ENCODE measurements around the gene DIRAS1.
"Not testable (repeated sequence)": the region's sequence is repeated elsewhere in the genome, so short reads cannot be mapped to it uniquely, and the experiment has no call there.

Gene DIRAS1

DNA sequence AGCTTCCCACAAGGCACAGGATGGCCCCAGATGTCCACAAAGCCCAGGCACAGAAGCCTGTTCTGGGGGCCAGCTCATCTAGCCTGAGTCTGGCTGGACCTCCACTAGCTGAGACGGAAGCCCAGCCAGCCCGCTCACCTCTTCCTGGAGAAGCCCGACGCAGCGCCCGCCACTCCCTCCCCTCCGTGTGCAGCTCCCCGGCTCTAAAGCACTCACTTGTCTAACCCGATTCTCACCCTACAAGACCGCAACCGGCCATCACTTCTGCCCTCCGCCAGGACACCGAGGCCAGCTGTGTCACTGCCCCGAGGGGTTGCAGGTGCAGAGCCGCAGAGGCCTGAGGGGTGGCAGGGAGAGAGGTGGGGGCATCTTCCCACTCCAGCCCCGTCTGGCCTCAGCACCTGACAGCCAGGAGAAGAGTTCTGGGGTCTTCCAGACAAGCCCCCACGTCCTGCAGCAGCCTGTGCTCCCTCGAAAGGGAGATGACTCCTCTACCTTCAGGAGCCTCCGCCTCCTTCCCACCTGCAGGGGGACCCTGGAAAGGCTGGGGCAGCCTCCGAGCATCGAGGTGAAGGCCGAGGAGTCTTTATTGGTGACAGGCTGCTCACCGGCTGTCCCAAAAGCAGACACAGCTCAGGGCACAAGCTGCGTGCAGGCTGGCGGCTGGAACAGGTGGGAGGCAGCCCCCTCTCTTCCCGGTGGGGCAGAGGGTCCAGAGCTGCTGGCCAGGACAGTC lies 5.9 kb upstream of the DIRAS1 start:
- DNase-seq (ENCODE audit: low spot score): no peak

DNA sequence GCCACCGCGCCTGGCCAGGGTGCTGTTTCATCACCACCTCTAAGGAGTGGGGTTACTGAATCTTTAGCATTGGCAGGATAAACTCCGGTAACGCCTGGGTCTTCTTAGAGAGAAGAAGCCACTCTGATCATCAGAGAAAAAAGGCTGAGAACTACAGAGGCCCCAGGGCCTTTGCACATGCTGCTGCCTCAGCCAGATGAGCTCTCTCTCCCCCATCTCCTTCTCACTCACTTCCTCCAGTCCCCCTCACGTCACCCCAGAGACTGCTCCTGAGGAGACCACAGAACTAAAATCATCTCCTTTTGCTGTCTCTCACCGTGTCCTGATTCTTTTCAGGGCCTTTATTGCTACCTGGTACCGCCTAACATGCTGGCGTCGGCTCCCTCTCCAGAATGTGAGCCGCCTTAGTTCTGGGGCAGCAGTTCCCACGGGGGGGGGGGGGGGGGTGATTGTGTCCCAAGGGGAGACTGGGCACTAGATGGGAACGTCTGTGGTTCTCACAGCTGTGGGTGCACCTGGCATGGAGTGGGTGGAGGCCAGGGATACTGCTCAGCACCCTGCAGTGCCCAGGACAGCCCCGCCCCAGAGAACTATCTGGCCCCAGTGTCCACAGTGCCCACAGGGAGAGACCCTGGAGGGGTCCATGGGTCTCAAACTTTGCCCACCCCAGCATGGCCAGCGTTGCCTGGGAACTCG lies 5.1 kb upstream of the DIRAS1 start:
- DNase-seq (ENCODE audit: low spot score): no peak

DNA sequence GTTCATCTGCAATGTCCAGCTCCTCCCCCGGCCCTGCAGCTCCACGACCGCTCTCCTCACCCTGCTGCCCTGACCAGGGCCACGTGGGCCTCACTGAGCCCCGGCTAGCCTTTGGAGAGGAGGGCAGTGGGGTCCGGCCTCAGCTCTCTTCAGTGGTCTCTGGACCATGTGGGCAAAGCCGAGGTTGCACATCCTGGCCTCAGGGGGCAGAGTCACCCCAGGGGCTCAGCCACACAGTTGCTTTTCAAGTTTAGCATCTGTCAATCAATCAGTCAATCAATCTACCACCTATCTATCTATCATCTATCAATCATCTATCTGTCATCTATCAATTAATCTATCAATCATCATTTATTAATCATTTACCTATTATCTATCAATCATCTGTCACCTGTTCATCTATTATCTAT lies 3.0 kb upstream of the DIRAS1 start:
- peak; percentile 22 for DNase-seq (ENCODE audit: low spot score)

DNA sequence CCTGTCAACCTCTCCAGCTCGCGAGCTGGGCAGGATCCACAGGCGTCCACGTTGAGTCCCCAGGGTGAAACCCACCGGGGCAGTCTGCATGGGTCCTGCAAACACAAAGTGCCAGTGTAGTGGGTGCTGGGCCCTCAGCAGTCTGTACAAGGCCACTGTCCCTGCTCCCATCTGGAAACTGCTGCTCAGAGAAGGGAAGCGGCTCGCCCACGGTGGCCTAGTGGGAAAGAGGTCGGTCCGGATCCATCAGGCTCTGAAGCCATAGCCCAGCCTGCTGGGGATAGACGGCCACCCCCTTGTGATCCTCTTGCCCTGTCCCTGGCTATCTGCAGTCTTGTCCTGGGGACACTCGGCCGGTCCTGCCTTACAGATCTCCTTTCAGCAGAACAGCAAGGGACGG lies 2.6 kb upstream of the DIRAS1 start:
- DNase-seq (ENCODE audit: low spot score): no peak

GRCh38 chr19:2723345-2723715 lies 2.2 kb upstream of the DIRAS1 start:
- no peak for DNase-seq (ENCODE audit: low spot score)

DNA sequence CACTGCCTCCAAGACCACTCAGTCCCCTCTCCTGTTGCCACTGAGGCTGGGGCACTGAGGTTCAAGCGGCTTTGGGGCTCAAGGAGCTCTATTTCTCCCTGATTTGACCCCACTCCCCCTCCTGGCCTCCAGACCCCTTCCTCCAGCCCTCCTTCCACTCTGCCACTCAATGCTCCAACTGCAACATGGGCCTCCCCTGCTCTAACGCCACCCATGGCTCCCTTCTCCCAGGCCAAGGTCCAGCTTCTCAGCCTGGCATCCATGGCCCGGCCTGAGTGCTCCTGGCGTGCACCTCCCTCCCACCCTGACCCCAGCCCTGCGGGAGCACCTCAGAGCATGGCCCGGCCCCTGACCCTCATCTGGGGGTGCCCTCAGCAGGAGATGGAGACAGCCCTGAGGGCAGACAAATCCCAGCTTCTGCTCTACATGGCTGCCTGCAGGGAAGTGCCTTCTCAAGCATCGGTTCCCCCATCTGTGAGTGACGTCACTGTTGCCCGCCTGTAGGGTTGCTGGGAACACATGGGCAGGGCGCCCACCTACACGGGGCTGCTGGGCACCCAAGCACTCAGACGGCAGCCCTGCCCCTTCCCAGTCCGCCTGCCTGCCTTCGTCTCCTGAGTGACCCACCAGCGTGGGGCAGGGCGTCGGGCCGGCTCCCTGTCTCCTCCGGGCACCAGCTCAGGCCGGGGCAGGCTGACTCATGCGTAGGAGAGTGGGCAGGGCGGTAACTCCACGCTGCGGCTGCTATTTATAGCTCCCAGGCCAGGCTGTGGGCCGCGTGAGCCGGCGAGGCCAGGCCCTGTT lies 1.6 kb upstream of the DIRAS1 start:
- DNase-seq (ENCODE audit: low spot score): no peak

DNA sequence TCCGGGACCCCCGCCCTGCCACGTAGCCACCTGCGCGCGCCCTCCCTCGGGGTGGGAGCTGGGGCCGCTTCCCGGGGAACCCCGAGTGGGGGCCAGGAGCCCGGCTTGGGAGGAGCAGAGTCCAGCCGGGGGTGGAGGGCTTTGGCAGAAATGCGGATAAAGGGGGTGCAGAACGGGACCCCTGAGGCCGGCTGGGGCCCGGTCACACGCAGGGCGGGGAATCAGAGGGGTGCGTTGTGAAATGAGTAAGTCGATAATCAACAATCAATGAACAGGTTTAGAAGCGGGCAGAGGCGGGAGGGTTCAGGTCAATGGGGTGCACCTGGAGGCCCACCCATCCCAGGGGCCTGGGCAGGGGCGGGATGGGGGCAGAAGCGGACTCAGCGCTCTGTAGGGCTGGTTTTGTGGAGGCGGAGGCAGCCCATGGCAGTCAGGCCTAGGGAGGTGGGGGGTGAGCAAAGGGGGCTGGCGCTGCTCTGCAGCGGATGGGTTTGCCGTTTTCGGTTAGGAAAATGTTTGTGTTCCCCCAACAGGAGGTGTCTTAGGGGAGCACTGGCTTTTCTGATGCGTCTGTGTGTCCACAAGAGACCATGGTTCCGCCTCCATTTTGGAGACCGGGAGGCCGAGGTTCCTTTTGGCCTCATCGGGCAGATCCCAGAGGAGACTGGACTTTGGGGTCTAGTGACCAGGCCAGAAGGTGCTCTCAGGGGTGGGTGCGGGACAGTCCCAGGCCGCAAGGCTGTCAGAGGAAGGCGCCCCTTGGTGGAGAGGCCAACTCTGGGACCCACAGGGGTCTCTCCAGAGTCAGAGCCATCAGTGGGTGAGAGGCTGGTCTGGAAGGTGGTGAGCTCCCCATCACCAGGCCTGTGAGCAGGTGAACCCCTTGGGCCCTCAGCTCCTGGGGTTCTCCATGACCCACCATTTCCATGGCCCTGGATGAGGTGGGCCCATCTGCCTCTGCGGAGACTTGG lies 683 bp upstream of the DIRAS1 start:
- DNase-seq (ENCODE audit: low spot score): no peak

DNA sequence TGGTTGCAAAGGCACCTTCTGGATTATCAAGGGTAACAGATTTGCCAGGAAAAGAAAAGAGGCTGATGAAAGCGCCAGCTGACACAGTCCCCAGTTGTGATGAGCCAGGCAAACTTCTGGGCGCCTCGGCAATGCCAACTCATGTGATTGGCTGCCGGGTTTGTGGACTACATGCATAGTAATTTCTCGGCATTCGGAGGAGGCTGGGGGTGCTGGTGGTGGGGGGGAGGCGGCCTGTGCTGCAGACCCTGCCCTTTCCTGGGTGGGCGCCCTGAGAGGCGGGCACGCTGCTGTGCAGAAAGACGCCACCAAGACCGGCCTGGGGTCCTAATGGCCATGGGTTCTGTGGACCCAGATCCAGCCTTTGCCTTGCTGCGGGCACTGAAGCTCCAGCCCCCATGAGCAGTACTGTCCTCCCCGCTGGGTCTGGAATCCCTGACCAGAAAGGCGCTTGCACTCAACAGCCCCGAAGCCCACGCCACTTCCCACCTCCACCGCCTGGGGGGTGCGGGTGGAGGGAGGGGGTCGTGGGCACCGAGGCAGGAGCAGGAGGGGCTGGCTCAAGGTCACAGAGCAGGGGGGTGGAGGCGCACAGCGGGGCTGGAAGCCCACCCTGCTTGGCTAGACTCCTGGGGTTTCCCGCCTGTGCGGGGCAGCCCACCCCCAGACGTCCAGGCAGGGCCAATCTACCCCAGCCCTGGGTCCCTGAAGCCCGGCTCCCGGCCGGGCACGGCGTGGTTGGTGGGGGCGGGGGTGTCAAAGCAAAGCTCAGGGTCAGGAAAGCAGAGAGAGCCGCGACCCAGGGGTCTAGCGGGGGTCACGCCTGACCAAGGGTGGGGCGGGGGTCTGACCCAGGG lies 1.0 kb downstream of the DIRAS1 start:
- DNase-seq (ENCODE audit: low spot score): peak; percentile 77

GRCh38 chr19:2719232-2719735 lies 1.9 kb downstream of the DIRAS1 start:
- DNase-seq (ENCODE audit: low spot score): no peak

GRCh38 chr19:2717638-2718541 lies 3.3 kb downstream of the DIRAS1 start:
- DNase-seq (ENCODE audit: low spot score): no peak

DNA sequence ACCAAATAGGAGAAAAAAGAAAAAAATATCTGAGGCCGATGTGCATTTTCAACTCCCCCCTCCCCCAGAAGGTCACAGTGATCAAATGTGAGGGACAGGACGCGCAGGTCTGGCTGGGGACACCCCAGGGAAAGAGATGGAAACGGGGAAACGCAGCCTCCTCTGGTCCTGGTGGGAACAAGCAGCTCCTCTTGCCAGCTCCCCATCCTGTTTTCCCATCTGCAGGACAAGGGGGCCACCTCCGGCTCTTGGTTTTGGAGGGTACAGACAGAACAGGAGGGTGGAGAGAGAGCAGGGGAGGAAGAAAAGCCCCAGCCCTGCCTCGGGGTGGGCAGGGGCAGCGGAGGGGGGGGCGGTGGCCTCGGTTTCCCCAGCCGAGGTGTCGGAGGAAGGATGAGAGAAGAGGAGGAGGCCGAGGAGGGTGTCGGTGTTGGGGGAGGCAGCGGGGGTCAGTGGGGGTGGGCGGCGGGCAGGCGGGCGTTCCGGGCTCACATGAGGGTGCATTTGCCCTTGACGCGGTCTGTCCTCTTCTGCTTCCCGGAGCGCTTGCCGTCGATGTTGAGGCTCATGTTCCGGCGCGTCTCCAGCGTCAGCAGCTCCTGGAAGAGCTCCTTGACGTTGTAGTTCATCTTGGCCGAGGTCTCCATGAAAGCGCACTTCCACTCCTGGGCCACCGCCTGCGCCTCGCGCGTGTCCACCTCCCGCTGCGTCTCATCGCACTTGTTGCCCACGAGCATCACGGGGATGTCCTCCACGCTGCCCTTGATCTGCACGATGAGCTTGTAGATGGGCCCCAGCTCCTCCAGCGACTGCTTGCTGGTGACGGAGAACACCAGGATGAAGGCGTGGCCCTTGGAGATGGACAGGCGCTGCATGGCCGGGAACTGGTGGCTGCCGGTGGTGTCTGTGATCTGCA lies 4.2 kb downstream of the DIRAS1 start:
- no peak for DNase-seq (ENCODE audit: low spot score)

DNA sequence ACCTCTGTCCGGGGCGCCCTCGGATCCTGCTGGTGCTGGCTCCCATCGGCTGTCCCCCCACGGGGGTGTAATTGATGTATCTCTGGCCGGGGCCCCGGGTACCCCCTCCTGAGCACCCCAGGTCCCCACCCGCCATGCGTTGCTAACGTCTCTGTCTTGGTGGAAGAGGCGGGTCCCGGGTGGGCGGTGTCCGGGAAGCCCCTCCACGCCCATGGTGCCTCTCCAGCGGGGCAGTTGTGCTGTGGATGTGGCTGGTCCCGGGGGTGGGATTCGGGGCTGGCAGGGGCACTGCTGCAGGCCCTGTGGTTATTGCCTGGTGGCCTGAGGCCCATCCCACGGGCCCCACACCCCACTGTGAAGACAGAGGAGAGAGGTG lies 4.9 kb downstream of the DIRAS1 start:
- no peak for DNase-seq (ENCODE audit: low spot score)

DNA sequence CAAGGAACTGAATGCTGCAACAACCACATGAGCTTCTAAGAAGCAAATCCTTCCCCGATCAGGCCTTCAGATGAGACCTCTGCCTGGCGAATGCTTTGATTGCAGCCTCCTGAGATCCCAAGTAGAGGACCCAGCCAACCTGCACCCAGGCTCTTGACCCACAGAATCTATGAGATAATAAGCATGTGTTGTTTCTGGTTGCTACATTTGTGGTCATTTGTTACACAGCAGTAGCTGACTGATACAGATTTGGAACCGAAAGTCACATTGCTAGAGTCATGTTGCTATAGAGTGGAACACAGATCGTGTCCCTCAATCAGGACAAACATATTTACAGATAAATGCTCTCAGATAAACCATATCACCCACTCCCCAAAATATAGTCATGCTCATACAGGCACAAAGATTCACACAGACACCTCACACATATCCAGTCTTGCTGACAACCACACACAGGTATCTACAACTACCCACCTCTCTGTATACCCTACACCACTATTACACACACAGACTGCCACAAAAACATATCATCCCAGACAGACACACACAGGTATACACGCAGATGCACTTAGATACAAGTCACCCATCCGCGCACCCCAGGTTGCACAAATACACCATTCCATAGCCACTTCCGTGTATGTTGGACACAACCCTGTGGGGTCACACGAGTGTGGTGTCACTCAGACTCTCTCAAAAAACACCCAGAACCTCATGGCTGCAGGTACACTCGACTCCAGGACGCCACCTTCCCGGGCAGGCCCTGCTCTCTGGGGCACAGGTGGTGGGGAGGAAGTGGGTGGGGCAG lies 5.5 kb downstream of the DIRAS1 start:
- no peak for DNase-seq (ENCODE audit: low spot score)

GRCh38 chr19:2714531-2715269 lies 6.5 kb downstream of the DIRAS1 start:
- no peak for DNase-seq (ENCODE audit: low spot score)

DNA sequence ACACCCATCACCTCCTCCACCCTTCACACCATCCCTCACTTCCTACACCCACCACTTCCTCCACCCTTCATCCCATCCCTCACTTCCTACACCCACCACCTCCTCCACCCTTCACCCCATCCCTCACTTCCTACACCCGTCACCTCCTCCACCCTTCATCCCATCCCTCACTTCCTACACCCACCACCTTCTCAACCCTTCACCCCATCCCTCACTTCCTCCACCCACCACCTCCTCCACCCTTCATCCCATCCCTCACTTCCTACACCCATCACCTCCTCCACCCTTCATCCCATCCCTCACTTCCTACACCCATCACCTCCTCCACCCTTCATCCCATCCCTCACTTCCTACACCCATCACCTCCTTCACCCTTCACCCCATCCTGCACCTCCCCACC lies 7.1 kb downstream of the DIRAS1 start:
- not testable (repeated sequence) for DNase-seq (ENCODE audit: low spot score)

- DNase-seq (ENCODE audit: low spot score): not testable (repeated sequence)
These were observed 8.0 kb downstream of the DIRAS1 start for GRCh38 chr19:2713170-2713569.

DNA sequence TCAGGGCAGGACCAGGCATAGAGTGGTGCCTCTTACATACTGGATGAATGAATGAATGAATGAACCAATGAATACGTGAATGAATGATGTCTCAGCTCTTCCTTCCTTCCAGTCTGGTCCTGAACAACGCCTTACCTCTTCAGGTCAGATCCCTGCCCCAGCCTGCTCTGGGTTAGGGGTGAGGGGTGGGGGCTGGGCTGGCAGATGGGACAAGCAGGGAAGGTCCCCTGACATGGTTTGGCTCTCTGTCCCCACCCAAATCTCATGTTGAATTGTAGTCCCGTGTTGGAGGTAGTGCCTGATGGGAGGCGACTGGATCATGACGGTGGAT lies 9.3 kb downstream of the DIRAS1 start:
- DNase-seq (ENCODE audit: low spot score): no peak
